ENCODE measurements around the gene DPP6.

- TF ChIP-seq EZH2 (IDR thresholded peaks at IDR 0.05; ENCODE audit: borderline replicate concordance, insufficient read depth, low read depth, low read length, poor library complexity, severe bottlenecking) (no peak), CTCF (IDR thresholded peaks at IDR 0.05) (no peak)
Measured at GRCh38 chr7:154433632-154434598, 381.7 kb downstream of the DPP6 start.

Data from B cell (primary cell).